ENCODE data around the gene GALNT2. TPM values are rescaled to one million over a fixed set of nuclear protein-coding genes. Genes with fewer than 3 reads are reported as not detected.

The GALNT2 gene
- total and polyA plus RNA-seq, 12 donors: 9.7 to 35.1 (median 25.8) TPM

GRCh38 chr1:230061801-230062200 is 5.2 kb upstream of the GALNT2 start:
- WGBS, 2 donors: 94 to 96% methylated on average over 4 of the region's 4 CpGs
- Histone ChIP-seq H3K36me3 (no peaks in the 10 kb centered on the region), H3K4me1 (peaks cover 0 to 13% (median 8%) of the 10 kb centered on the region in 9 donors), H3K27me3 (no peaks in the 10 kb centered on the region), H3K4me3 (no peak overlapping the region), H3K9me3 (peaks cover 0 to 27% (median 3%) of the 10 kb centered on the region in 11 donors), H3K27ac (no peak overlapping the region)
- intact Hi-C loops (cut with DNase I): loop anchor here in 5 of 10 donors (10.0 kb wide), 4 partner anchors 103 to 397 kb away; no protein-coding TSS in a partner anchor
- ATAC-seq: no peak
- no peak for DNase-seq
- TF ChIP-seq CTCF (IDR thresholded peaks at IDR 0.05): no peak

GRCh38 chr1:230062521-230062920 is 4.5 kb upstream of the GALNT2 start:
- WGBS, 2 donors: 73 to 89% methylated on average over 4 of the region's 4 CpGs
- Histone ChIP-seq H3K36me3 (no peaks in the 10 kb centered on the region), H3K4me3 (no peak overlapping the region), H3K4me1 (peaks cover 0 to 13% (median 8%) of the 10 kb centered on the region in 9 donors), H3K27ac (no peak overlapping the region), H3K9me3 (peaks cover 0 to 27% (median 3%) of the 10 kb centered on the region in 11 donors), H3K27me3 (no peaks in the 10 kb centered on the region)
- ATAC-seq: no peak
- intact Hi-C loops (cut with DNase I): loop anchor here in 5 of 10 donors (10.0 kb wide), 4 partner anchors 102 to 398 kb away; no protein-coding TSS in a partner anchor
- no peak for TF ChIP-seq CTCF (IDR thresholded peaks at IDR 0.05)
- no peak for DNase-seq

- no peaks in the 10 kb centered on the region for H3K36me3 ChIP-seq
- no peak for TF ChIP-seq CTCF (IDR thresholded peaks at IDR 0.05)
- H3K4me3 ChIP-seq: no peak overlapping the region
- H3K9me3 ChIP-seq: peaks cover 0 to 27% (median 3%) of the 10 kb centered on the region in 11 donors
- intact Hi-C loops (cut with DNase I): loop anchor here in 5 of 10 donors (10.0 kb wide), 4 partner anchors 101 to 399 kb away; no protein-coding TSS in a partner anchor
- ATAC-seq: no peak
- peaks cover 4 to 26% (median 19%) of the 10 kb centered on the region in 9 donors for H3K4me1 ChIP-seq
- WGBS, 2 donors: 97 to 99% methylated on average over 6 of the region's 6 CpGs
- H3K27me3 ChIP-seq: no peaks in the 10 kb centered on the region
- no peak overlapping the region for H3K27ac ChIP-seq
- no peak for DNase-seq
These were observed 2.8 kb upstream of the GALNT2 start for GRCh38 chr1:230064283-230064682.

GRCh38 chr1:230065161-230065560 is 1.9 kb upstream of the GALNT2 start:
- Histone ChIP-seq H3K4me1 (peaks cover 4 to 34% (median 24%) of the 10 kb centered on the region in 9 donors), H3K9me3 (peaks cover 0 to 27% (median 3%) of the 10 kb centered on the region in 11 donors), H3K27me3 (no peaks in the 10 kb centered on the region), H3K4me3 (no peak overlapping the region), H3K27ac (peak overlapping the region in 2 of 10 donors; percentile 91 to 95), H3K36me3 (no peaks in the 10 kb centered on the region)
- DNase-seq: no peak
- intact Hi-C loops (cut with DNase I): loop anchor here in 6 of 10 donors (5.0 to 10.0 kb wide), 7 partner anchors 100 to 400 kb away; no protein-coding TSS in a partner anchor
- ATAC-seq: no peak
- WGBS, 2 donors: 83 to 91% methylated on average over 2 of the region's 2 CpGs
- no peak for TF ChIP-seq CTCF (IDR thresholded peaks at IDR 0.05)

All from heart right ventricle (tissue), 16 donors.